Smooth muscle cell (in vitro differentiated cells): ENCODE measurements around the gene BRCC3. TPM values are rescaled to one million over a fixed set of nuclear protein-coding genes. Genes with fewer than 3 reads are reported as not detected.

ENCODE experiments used
- DNase-seq: peaks from one replicate; lab custom pipeline; 2025; ENCODE audit not compliant: unreplicated experiment; lab: John Stamatoyannopoulos, UW
- H2AFZ ChIP-seq: fragments of 200-600 bp; sonication (generic); 2 replicates; pipeline ENCODE4 v1.6.0; 2016; ENCODE audit warnings: antibody characterized with exemption, low read depth, mild to moderate bottlenecking
- H3F3A ChIP-seq: fragments of 200-600 bp; sonication (generic); 2 replicates; pipeline ENCODE4 v1.6.0; 2017; ENCODE audit warnings: antibody characterized with exemption, low read depth
- H3K27ac ChIP-seq: fragments of 200-600 bp; sonication (generic); 2 replicates; pipeline ENCODE4 v1.5.1; 2016; ENCODE audit warnings: low read depth, mild to moderate bottlenecking
- H3K27me3 ChIP-seq: fragments of 200-600 bp; sonication (generic); 2 replicates; pipeline ENCODE4 v1.6.1; 2016; ENCODE audit warnings: low read depth, mild to moderate bottlenecking
- H3K36me3 ChIP-seq: fragments of 200-600 bp; sonication (generic); 2 replicates; pipeline ENCODE4 v1.5.1; 2016; ENCODE audit warnings: low read depth
- H3K4me1 ChIP-seq: fragments of 200-600 bp; sonication (generic); 2 replicates; pipeline ENCODE4 v1.5.1; 2016; ENCODE audit warnings: low read depth
- H3K4me2 ChIP-seq: fragments of 200-600 bp; sonication (generic); 2 replicates; pipeline ENCODE4 v1.6.0; 2016; ENCODE audit warnings: mild to moderate bottlenecking
- H3K4me3 ChIP-seq: fragments of 200-600 bp; sonication (generic); 2 replicates; pipeline ENCODE4 v1.5.1; 2016; ENCODE audit warnings: mild to moderate bottlenecking
- H3K79me2 ChIP-seq: fragments of 200-600 bp; sonication (generic); 2 replicates; pipeline ENCODE4 v1.6.0; 2016; ENCODE audit warnings: low read depth, mild to moderate bottlenecking
- H3K9ac ChIP-seq: fragments of 200-600 bp; sonication (generic); 2 replicates; pipeline ENCODE4 v1.6.0; 2016; ENCODE audit warnings: low read depth
- H3K9me3 ChIP-seq: fragments of 200-600 bp; sonication (generic); replicated peaks from 2 replicates; pipeline ENCODE4 v1.5.1; 2016; ENCODE audit warnings: low read depth
- H4K20me1 ChIP-seq: fragments of 200-600 bp; sonication (generic); 2 replicates; pipeline ENCODE4 v1.6.0; 2016; ENCODE audit warnings: low read depth
- CTCF ChIP-seq: fragments of 200-600 bp; sonication (generic); IDR thresholded peaks from 2 replicates; pipeline ENCODE4 v1.5.1; 2017; ENCODE audit warnings: borderline replicate concordance, mild to moderate bottlenecking, antibody characterized with exemption; ENCODE audit not compliant: insufficient read depth, poor library complexity, severe bottlenecking
- WGBS: methylation state at CpG from one replicate; pipeline ENCODE4 v1.1.7; 2016; ENCODE audit warnings: low lambda C conversion rate; 5-methylcytosine and 5-hydroxymethylcytosine counted together
- polyA plus RNA-seq: library from polyadenylated mRNA; unstranded; fragments of >200 nt; fragmentation: Nextera tagmentation; extraction: Ambion mirVana; gene quantifications from 2 replicates; pipeline ENCODE4 v1.2.1, GENCODE V29; 2016
- total RNA-seq: library from RNA; depleted of rRNA; stranded (reverse); fragments of >200 nt; gene quantifications from 2 replicates; pipeline ENCODE4 v1.2.3, GENCODE V29; 2014

The BRCC3 gene
- total and polyA plus RNA-seq, 2 experiments from 2014 or later = 10.6 to 13.4 TPM

DNA sequence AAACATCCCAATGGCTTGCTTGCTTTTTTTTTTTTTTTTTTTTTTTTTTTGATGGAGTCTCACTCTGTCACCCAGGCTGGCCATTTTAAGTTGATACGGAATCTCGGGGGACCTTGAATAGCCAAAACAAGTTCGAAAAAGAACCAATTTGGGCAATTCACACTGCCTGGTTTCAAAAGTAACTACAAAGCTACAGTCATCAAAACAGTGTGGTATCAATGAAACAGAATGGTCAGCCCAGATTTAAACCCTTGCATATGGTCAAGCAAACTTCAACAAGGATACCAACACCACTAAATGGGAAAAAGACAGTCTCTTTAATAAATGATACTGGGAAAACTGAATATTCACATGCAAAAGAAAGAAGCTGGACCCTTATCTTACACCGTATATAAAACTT lies 41.8 kb downstream of the BRCC3 start:
- TF ChIP-seq CTCF = no peak
- Histone ChIP-seq H3K4me2 (no peak overlapping the region), H3K9ac (no peak overlapping the region), H3K4me1 (no peaks in the 10 kb centered on the region), H3K27ac (no peak overlapping the region), H3K36me3 (no peaks in the 10 kb centered on the region), H3K9me3 (peaks cover 3% of the 10 kb centered on the region), H4K20me1 (no peaks in the 10 kb centered on the region), H3K27me3 (no peaks in the 10 kb centered on the region), H3K4me3 (no peak overlapping the region), H3K79me2 (no peaks in the 10 kb centered on the region), H3F3A (no peaks in the 10 kb centered on the region), H2AFZ (no peak overlapping the region)
- DNase-seq = no peak
- 94% methylated on average over 4 of the region's 4 CpGs for WGBS

- 67% methylated on average over 1 of the region's 1 CpG for WGBS
- TF ChIP-seq CTCF = no peak
These were observed 44.0 kb downstream of the BRCC3 start for GRCh38 chrX:155115174-155115819.

GRCh38 chrX:155127465-155127864 lies 56.2 kb downstream of the BRCC3 start:
- 58% methylated on average over 1 of the region's 1 CpG for WGBS
- Histone ChIP-seq H3K27me3 (no peaks in the 10 kb centered on the region), H3K9ac (no peak overlapping the region), H2AFZ (no peak overlapping the region), H3F3A (no peaks in the 10 kb centered on the region), H3K79me2 (no peaks in the 10 kb centered on the region), H3K4me1 (no peaks in the 10 kb centered on the region), H3K4me3 (no peak overlapping the region), H4K20me1 (no peaks in the 10 kb centered on the region), H3K9me3 (no peaks in the 10 kb centered on the region), H3K36me3 (no peaks in the 10 kb centered on the region), H3K27ac (no peak overlapping the region), H3K4me2 (no peak overlapping the region)
- no peak for DNase-seq
- no peak for TF ChIP-seq CTCF

More at GRCh38 chrX:155115174-155115819, 44.0 kb downstream of the BRCC3 start:
- Histone ChIP-seq H3K4me2 (no peak overlapping the region), H4K20me1 (no peaks in the 10 kb centered on the region), H3K27ac (no peak overlapping the region), H3K27me3 (no peaks in the 10 kb centered on the region), H3K36me3 (peaks cover 2% of the 10 kb centered on the region), H3K4me3 (no peak overlapping the region), H3K9me3 (no peaks in the 10 kb centered on the region), H3F3A (no peaks in the 10 kb centered on the region), H3K9ac (no peak overlapping the region), H3K4me1 (no peaks in the 10 kb centered on the region), H3K79me2 (no peaks in the 10 kb centered on the region), H2AFZ (no peak overlapping the region)
- no peak for DNase-seq

DNA sequence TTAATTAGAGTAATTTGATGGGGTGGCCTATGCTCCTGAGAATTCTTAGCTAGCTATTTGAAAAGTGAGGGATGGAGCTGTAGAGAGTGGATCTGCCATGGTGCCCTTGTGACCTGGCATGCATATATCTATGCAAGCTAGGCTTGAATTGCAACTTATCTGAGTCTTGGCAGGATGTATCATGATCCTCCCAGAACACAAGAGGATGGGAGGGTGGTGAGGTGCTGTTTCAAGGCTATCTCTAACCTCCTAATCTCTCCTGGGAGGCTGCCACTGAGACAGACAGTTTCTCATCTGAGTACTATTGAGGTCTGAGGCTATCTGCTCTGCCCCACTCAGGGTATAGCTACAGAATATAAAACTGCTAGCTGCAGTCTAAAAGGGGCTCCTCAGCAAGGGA lies 56.6 kb downstream of the BRCC3 start:
- Histone ChIP-seq H3K4me3 (no peak overlapping the region), H3K4me1 (no peaks in the 10 kb centered on the region), H3K9ac (no peak overlapping the region), H3K9me3 (no peaks in the 10 kb centered on the region), H2AFZ (no peak overlapping the region), H3F3A (no peaks in the 10 kb centered on the region), H3K27me3 (no peaks in the 10 kb centered on the region), H3K27ac (no peak overlapping the region), H3K79me2 (no peaks in the 10 kb centered on the region), H3K4me2 (no peak overlapping the region), H3K36me3 (no peaks in the 10 kb centered on the region), H4K20me1 (no peaks in the 10 kb centered on the region)
- DNase-seq = no peak
- no peak for TF ChIP-seq CTCF
